HEK293T (cell line): Measurements from ENCODE around the gene CTDP1.

Experiments used
- CTCF ChIA-PET: fragments of 350-600 bp; formaldehyde crosslinking; extraction: SDS; loops from one replicate; lab custom pipeline; 2021; ENCODE audit warnings: antibody characterized with exemption, inconsistent platforms; lab: Yijun Ruan, JAX
- POLR2A ChIA-PET: fragments of 350-600 bp; formaldehyde crosslinking; extraction: SDS; loops from one replicate; lab custom pipeline; 2020; ENCODE audit warnings: antibody characterized with exemption, inconsistent platforms; lab: Yijun Ruan, JAX
- DNase-seq: peaks from one replicate; pipeline ENCODE4 v3.0.0; 2012; ENCODE audit warnings: mixed read lengths; ENCODE audit errors: extremely low spot score
- ARNT ChIP-seq: fragments of 450-650 bp; IDR thresholded peaks from 2 replicates; pipeline ENCODE4 v1.6.1; 2017; ENCODE audit warnings: mild to moderate bottlenecking
- BHLHE40 ChIP-seq: fragments of 450-650 bp; IDR thresholded peaks from 2 replicates; pipeline ENCODE4 v1.6.1; 2016; ENCODE audit warnings: mild to moderate bottlenecking, moderate library complexity, borderline replicate concordance
- CTBP1 ChIP-seq: fragments of 450-650 bp; IDR thresholded peaks from 2 replicates; pipeline ENCODE4 v1.6.1; 2016; ENCODE audit warnings: borderline replicate concordance
- ELF4 ChIP-seq: fragments of 450-650 bp; IDR thresholded peaks from 2 replicates; pipeline ENCODE4 v1.6.1; 2017; ENCODE audit warnings: antibody characterized with exemption
- FOXA1 ChIP-seq: fragments of 450-650 bp; IDR thresholded peaks from 2 replicates; pipeline ENCODE4 v1.6.1; 2016; ENCODE audit warnings: mild to moderate bottlenecking
- FOXK2 ChIP-seq: fragments of 450-650 bp; IDR thresholded peaks from 2 replicates; pipeline ENCODE4 v1.6.1; 2016; ENCODE audit warnings: mild to moderate bottlenecking
- FOXM1 ChIP-seq: fragments of 450-650 bp; IDR thresholded peaks from 2 replicates; pipeline ENCODE4 v1.6.1; 2017; ENCODE audit warnings: mild to moderate bottlenecking, borderline replicate concordance
- HDGF ChIP-seq: fragments of 450-650 bp; IDR thresholded peaks from 2 replicates; pipeline ENCODE4 v1.6.1; 2017; ENCODE audit warnings: antibody characterized with exemption, borderline replicate concordance
- L3MBTL2 ChIP-seq: fragments of 450-650 bp; conservative IDR thresholded peaks from 2 replicates; pipeline ENCODE4 v1.6.1; 2016; ENCODE audit warnings: mild to moderate bottlenecking
- LEF1 ChIP-seq: fragments of 450-650 bp; IDR thresholded peaks from 2 replicates; pipeline ENCODE4 v1.6.1; 2017; ENCODE audit warnings: mild to moderate bottlenecking, borderline replicate concordance
- NFRKB ChIP-seq: fragments of 450-650 bp; IDR thresholded peaks from 2 replicates; pipeline ENCODE4 v1.6.1; 2016; ENCODE audit warnings: mild to moderate bottlenecking, moderate library complexity
- SP1 ChIP-seq: fragments of 450-650 bp; IDR thresholded peaks from 2 replicates; pipeline ENCODE4 v1.6.1; 2017
- SUZ12 ChIP-seq: fragments of 450-650 bp; IDR thresholded peaks from 2 replicates; pipeline ENCODE4 v1.6.1; 2016; ENCODE audit warnings: mild to moderate bottlenecking
- TARDBP ChIP-seq: fragments of 450-650 bp; IDR thresholded peaks from 2 replicates; pipeline ENCODE4 v1.6.1; 2016
- ZNF384 ChIP-seq: fragments of 450-650 bp; IDR thresholded peaks from 2 replicates; pipeline ENCODE4 v1.6.1; 2016
- TF ChIP-seq, protein P1 (sequence below): fragments of 450-650 bp; IDR thresholded peaks from 2 replicates; pipeline ENCODE4 v1.6.1; 2016

Gene CTDP1

DNA sequence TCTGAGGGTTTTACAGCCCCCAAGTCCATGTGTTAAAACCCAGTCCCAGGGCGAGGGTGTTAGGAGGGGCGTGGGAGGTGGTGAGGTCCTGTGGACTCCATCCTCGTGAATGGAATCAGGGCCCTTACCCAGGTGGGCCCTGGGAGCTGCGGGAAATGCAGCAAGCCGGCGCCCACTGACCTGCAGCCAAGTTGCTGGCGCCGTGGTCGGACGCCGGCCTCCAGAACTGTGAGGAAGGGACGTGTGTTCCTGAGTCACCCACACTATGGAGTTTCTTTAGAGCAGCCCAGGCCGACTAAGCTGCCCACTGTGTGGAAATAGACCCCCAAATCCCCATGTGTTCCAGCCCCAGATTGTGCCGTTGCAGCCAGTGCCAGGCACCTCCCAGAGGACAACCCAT, 26.4 kb downstream of the CTDP1 start:
- ChIA-PET CTCF (interaction anchor here (0.6 kb wide), 1 partner anchor 1474 kb away, joined by 3 read pairs; no protein-coding TSS in a partner anchor), POLR2A (no interaction called here)
- DNase-seq, result no peak
- TF ChIP-seq BHLHE40, result no peak
- no peak for TF ChIP-seq ARNT
- TF ChIP-seq FOXK2, result no peak
- TF ChIP-seq, protein P1, sequence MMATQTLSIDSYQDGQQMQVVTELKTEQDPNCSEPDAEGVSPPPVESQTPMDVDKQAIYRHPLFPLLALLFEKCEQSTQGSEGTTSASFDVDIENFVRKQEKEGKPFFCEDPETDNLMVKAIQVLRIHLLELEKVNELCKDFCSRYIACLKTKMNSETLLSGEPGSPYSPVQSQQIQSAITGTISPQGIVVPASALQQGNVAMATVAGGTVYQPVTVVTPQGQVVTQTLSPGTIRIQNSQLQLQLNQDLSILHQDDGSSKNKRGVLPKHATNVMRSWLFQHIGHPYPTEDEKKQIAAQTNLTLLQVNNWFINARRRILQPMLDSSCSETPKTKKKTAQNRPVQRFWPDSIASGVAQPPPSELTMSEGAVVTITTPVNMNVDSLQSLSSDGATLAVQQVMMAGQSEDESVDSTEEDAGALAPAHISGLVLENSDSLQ, result no peak
- TF ChIP-seq FOXA1, result no peak
- TF ChIP-seq TARDBP, result no peak
- TF ChIP-seq ZNF384, result no peak
- no peak for TF ChIP-seq FOXM1
- no peak for TF ChIP-seq SUZ12
- TF ChIP-seq LEF1, result no peak
- TF ChIP-seq CTBP1, result no peak
- TF ChIP-seq SP1, result no peak
- no peak for TF ChIP-seq HDGF
- TF ChIP-seq ELF4, result no peak
- TF ChIP-seq NFRKB, result no peak
- TF ChIP-seq L3MBTL2, result no peak

DNA sequence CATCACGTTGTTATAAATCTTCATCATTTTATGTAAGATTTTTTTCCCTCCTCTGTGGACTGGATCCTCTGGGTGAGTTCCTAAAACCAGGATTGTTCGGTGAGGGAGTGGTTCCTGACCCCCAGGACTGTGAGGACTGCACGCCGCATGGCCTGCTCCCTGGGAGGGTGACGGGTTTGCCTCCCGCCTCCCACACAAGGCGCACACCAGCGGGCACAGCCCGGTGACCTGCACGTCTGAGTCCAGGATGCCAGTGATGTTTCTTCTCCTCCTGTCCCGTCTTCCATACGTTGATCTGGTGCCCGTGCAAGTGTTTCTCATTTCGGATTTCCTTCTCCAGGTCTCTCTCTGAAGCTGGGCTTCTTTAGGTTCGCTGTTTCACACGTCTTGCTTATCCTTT, 27.1 kb downstream of the CTDP1 start:
- DNase-seq, result no peak
- ChIA-PET POLR2A (no interaction called here), CTCF (no interaction called here)
- TF ChIP-seq LEF1 (no peak), HDGF (no peak), BHLHE40 (no peak), TARDBP (no peak), FOXM1 (no peak), ZNF384 (no peak)

DNA sequence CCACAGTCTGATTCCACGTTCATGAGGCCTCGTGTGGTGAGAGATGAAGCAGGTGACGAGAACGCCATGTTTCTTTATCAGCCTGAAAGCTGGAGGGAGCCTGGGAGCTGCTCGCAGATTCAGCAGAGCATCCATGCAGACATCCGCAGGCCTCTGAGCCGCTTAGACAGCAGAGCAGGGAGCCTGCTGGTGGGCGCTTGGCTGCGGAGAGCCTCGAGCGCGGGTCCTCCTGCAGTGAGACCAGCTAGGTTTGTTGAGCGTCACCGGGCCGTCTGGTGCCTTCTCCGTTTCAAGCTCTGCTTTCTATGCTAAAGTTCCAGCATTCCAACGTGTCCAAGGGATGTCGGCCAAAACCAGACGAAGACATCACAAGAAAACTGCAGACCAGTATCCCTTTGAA, 27.6 kb downstream of the CTDP1 start:
- ChIA-PET POLR2A (no interaction called here), CTCF (no interaction called here)
- TF ChIP-seq FOXK2 (no peak), CTBP1 (no peak), HDGF (no peak), L3MBTL2 (no peak), FOXM1 (no peak), FOXA1 (no peak), ELF4 (no peak)
- DNase-seq, result no peak

DNA sequence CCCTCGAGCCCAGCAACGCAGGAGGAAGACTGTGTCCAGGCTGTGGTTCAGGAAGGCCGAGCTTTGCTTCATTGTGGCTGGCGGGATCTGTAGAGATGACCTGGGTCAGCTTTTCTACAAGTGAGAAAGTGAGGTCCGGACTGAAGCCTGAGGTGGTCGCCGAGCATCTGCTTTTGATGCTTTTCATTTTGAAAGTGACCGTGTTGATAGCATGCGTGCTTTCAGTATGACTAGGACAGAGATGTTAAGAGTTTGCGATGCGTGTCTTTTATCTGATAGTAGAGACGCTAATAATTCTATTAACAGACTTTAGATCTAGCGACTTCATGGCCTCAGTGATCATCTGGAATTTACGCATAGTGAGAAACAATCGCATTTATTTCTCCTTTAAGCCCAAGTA, 28.1 kb downstream of the CTDP1 start:
- ChIA-PET POLR2A (no interaction called here), CTCF (no interaction called here)
- DNase-seq, result no peak
- TF ChIP-seq FOXM1 (no peak), NFRKB (no peak), SP1 (no peak), L3MBTL2 (no peak), HDGF (no peak), LEF1 (no peak), ELF4 (no peak), ARNT (no peak)
- TF ChIP-seq, protein P1, result no peak

DNA sequence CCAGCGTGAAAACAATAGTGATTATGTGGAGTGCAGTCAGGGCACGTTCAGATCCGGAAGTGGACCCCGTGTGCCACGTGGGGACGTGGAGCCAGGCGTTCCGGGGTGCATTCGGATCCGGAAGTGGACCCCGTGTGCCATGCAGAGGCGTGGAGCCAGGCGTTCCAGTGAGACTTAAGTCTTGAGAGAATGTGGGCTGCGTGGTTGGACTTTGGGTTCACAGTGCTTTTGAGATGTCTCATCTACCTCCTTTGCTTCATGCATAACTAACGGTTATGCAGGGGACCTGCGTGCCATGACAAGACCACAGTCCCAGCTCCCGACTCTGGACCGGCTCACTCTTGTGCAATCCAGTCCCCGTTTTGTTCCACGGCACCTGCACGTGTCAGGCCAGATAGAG, 28.8 kb downstream of the CTDP1 start:
- TF ChIP-seq, protein P1, result no peak
- TF ChIP-seq HDGF (no peak), ARNT (no peak)
- POLR2A ChIA-PET, result no interaction called here
- CTCF ChIA-PET, result no interaction called here
- no peak for DNase-seq

DNA sequence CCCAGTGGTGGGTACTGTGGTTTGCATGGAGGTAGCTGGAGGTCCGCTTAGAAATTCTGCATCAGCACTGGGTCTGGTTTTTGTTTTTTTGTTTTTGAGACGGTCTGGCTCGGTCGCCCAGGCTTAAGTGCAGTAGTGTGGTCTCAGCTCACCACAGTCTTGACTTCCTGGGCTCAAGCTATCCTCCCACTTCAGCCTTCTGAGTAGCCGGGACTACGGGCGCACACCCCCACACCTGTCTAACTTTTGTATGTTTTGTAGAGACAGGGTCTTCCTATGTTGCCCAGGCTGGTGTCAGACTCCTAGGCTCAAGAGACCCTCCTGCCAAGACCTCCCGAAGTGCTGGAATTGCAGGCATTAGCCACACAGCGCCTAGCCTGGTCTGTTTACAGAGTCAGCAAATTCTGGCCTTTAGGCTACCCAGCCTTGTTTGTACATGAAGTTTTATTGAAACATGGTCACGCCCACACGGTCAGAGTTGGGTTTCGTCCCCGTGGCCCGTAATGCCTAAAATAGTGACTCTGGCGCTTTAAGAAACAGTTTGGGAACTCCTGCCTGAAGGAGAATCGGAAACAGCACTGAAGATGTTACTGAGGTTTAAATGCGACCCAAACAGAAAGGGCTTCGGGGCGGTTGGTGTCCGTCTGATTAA, 32.7 kb downstream of the CTDP1 start:
- POLR2A ChIA-PET, result no interaction called here
- DNase-seq, result no peak
- CTCF ChIA-PET, result no interaction called here
- TF ChIP-seq, protein P1, result no peak
- TF ChIP-seq FOXA1 (no peak), TARDBP (no peak), HDGF (no peak), SUZ12 (no peak), BHLHE40 (no peak), SP1 (no peak), FOXM1 (no peak), NFRKB (no peak), ARNT (no peak), L3MBTL2 (no peak), FOXK2 (no peak), CTBP1 (no peak), ELF4 (no peak), LEF1 (no peak), ZNF384 (no peak)
